Karpas-422 (cell line): ENCODE results near the gene ATF2. TPM values are rescaled to one million over a fixed set of nuclear protein-coding genes. Genes with fewer than 3 reads are reported as not detected.
A peak's percentile ranks its signal among the peaks of the same experiment; 100 is the strongest.
"Not testable (repeated sequence)": the region's sequence is repeated elsewhere in the genome, so short reads cannot be mapped to it uniquely, and the experiment has no call there.

Experiments
- DNase-seq: peaks from one replicate; pipeline ENCODE4 v3.0.0-alpha.2; 2015
- H2AFZ ChIP-seq: fragments of 200-600 bp; sonication (generic); 2 replicates; pipeline ENCODE4 v1.6.1; 2014; ENCODE audit warnings: antibody characterized with exemption, low read length, mixed read lengths
- H3K27ac ChIP-seq: fragments of 200-600 bp; sonication (generic); 2 replicates; pipeline ENCODE4 v1.5.1; 2014; ENCODE audit warnings: mild to moderate bottlenecking, low read length, moderate library complexity
- H3K27me3 ChIP-seq: fragments of 200-600 bp; sonication (generic); 2 replicates; pipeline ENCODE4 v1.6.1; 2014; ENCODE audit warnings: low read length, mixed read lengths
- H3K36me3 ChIP-seq: fragments of 200-600 bp; sonication (generic); 2 replicates; pipeline ENCODE4 v1.6.1; 2014; ENCODE audit warnings: low read length, mixed read lengths; ENCODE audit not compliant: insufficient read depth
- H3K4me1 ChIP-seq: fragments of 200-600 bp; sonication (generic); 2 replicates; pipeline ENCODE4 v1.6.1; 2014; ENCODE audit warnings: mild to moderate bottlenecking, low read length, mixed read lengths
- H3K4me2 ChIP-seq: fragments of 200-600 bp; sonication (generic); 2 replicates; pipeline ENCODE4 v1.6.1; 2014; ENCODE audit warnings: low read length, low read depth, mild to moderate bottlenecking; ENCODE audit not compliant: poor library complexity, severe bottlenecking
- H3K4me3 ChIP-seq: fragments of 200-600 bp; sonication (generic); 2 replicates; pipeline ENCODE4 v1.5.1; 2014; ENCODE audit warnings: mild to moderate bottlenecking, antibody characterized with exemption, low read length, mixed read lengths
- H3K79me2 ChIP-seq: fragments of 200-600 bp; sonication (generic); 2 replicates; pipeline ENCODE4 v1.6.1; 2014; ENCODE audit warnings: mild to moderate bottlenecking, low read length, mixed read lengths
- H3K9ac ChIP-seq: fragments of 200-600 bp; sonication (generic); 2 replicates; pipeline ENCODE4 v1.6.0; 2014; ENCODE audit warnings: low read length
- H3K9me2 ChIP-seq: fragments of 200-600 bp; sonication (generic), shearing (Covaris generic); replicated peaks from 2 replicates; pipeline ENCODE4 v1.6.0; 2014; ENCODE audit warnings: mild to moderate bottlenecking, low read length, moderate library complexity; ENCODE audit not compliant: insufficient read depth
- H3K9me3 ChIP-seq: fragments of 300-700, 200-600 bp; sonication (generic); 2 replicates; pipeline ENCODE4 v1.6.1; 2014; ENCODE audit warnings: low read length, mixed read lengths
- H4K20me1 ChIP-seq: fragments of 200-600 bp; sonication (generic); 2 replicates; pipeline ENCODE4 v1.6.1; 2014; ENCODE audit warnings: mild to moderate bottlenecking, antibody characterized with exemption, low read length, low read depth; ENCODE audit not compliant: insufficient read depth
- total RNA-seq: library from RNA; depleted of rRNA; stranded (reverse); fragments of >200 nt; shearing (Covaris generic); gene quantifications from 2 replicates; pipeline ENCODE4 v1.2.3, GENCODE V29; 2014; ENCODE audit warnings: low replicate concordance

The ATF2 gene
- total RNA-seq, 1 experiment from 2014 or later: 83.4 TPM

DNA sequence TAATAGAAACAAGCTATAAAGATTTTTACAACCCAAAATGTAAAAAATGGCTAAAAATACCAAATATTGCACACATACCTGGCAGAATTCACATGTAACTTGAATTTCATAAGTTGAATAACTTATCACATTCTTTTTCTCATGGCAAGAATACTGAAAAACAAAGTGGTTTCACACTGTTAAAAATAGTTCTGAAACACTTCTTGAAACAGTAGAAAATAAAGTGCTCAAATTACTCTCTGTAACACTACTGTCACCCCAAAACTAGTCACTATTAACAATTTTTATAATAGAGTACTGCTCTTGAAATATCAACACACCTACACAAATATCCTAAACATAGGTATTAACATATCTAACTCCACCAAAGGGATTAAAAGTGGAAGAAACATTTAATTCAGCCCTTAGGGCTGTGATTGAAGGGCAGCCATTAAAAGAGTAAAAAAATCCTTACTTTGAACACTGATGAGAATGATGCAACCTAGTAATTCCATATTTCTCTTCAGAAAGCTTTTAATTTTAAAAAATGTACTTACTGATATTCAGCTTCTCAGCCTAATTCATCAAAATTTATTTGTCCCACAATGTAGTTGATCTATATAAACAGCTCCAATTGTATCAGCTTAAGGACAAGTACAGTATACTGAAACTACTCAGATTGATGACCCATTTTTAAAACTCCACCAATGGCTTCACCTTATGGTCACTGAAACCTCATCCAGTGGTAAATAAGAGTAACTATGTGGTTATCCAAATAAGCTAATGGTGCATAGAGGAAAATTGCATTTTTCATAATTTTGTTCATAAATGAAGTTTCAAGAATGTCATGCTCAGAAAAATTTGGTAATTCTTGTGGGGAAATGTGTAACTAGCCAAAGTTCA is 31.4 kb downstream of the ATF2 start:
- Histone ChIP-seq H3K9me2 (no peaks in the 10 kb centered on the region), H3K9me3 (no peaks in the 10 kb centered on the region), H3K4me2 (no peak overlapping the region), H3K4me1 (peaks cover 25% of the 10 kb centered on the region), H3K36me3 (peaks cover 40% of the 10 kb centered on the region), H2AFZ (no peak overlapping the region), H3K27me3 (no peaks in the 10 kb centered on the region), H4K20me1 (no peaks in the 10 kb centered on the region), H3K79me2 (peaks cover 92% of the 10 kb centered on the region), H3K4me3 (no peak overlapping the region), H3K9ac (no peak overlapping the region), H3K27ac (peak overlapping the region; percentile 14; the same call in 1 of the 2 replicates)
- DNase-seq: no peak

DNA sequence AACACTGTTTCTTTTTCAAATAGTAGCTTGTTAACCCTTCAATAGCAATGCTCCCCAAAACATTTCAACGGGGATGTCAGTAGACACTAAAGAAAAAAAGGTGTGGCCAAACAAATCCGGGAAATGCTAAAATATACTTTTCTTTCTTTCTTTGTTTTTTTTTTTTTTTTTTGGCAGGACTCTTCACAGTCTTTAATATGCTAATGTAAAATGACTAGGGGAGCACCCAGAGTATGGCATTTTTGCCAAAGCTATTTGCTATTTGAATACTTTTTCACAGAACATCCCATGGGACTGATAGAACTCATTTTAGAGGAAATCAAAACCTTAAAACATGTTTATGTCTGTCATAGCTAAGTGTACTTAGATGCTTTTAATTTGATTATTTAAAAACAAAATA is 32.1 kb downstream of the ATF2 start:
- Histone ChIP-seq H3K79me2 (peaks cover 92% of the 10 kb centered on the region), H2AFZ (no peak overlapping the region), H3K27ac (no peak overlapping the region), H3K9me2 (no peaks in the 10 kb centered on the region), H3K4me1 (peaks cover 25% of the 10 kb centered on the region), H4K20me1 (no peaks in the 10 kb centered on the region), H3K9me3 (no peaks in the 10 kb centered on the region), H3K4me2 (no peak overlapping the region), H3K4me3 (no peak overlapping the region), H3K27me3 (no peaks in the 10 kb centered on the region), H3K9ac (no peak overlapping the region), H3K36me3 (peaks cover 43% of the 10 kb centered on the region)
- no peak for DNase-seq

DNA sequence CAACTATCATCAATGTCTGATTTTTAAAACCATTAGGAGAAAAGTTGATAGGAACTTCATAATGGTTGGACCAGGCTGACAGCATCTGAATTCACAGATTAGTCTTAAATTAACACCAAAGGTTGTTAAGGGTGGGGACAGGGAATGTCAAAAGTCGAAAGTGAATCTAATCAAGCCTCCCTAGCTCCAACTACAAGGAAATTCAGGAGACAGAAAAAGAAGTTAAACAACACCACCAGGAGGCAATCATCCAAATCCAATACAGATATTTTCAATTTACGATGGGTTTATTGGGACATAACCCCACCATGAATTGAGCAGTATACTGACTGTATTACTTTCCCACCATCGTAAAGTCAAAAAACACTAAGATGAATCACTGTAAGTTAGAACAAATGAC is 32.8 kb downstream of the ATF2 start:
- peaks cover 25% of the 10 kb centered on the region for H3K4me1 ChIP-seq
- H3K9ac ChIP-seq: no peak overlapping the region
- no peaks in the 10 kb centered on the region for H3K27me3 ChIP-seq
- H3K36me3 ChIP-seq: peaks cover 49% of the 10 kb centered on the region
- H3K79me2 ChIP-seq: peaks cover 93% of the 10 kb centered on the region
- no peak for DNase-seq
- no peak overlapping the region for H2AFZ ChIP-seq
- no peaks in the 10 kb centered on the region for H3K9me2 ChIP-seq
- no peaks in the 10 kb centered on the region for H3K9me3 ChIP-seq
- no peak overlapping the region for H3K4me2 ChIP-seq
- H3K4me3 ChIP-seq: no peak overlapping the region
- H3K27ac ChIP-seq: no peak overlapping the region
- H4K20me1 ChIP-seq: no peaks in the 10 kb centered on the region

DNA sequence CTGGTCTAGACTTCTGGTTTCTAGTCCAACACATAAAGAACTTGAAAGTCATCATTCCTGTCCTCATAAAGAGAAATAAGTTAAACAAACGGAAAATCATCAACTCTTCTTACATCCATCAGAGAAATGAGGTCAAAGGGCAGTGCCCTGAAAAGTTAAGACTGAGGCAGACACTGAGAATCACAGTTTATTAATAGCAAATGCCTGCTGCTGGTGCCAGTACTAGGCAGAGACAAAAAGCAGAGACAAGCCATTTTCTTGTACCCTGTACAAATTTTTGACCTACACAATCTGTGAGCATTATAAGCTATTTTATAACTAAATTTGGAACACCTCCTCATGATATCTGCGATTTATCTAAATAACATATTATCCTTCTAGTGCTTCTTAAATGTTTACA is 36.8 kb downstream of the ATF2 start:
- Histone ChIP-seq H3K36me3 (peaks cover 56% of the 10 kb centered on the region), H3K9me2 (no peaks in the 10 kb centered on the region), H3K4me1 (0 out of 2 replicates have a peak, but pooled peaks cover 2% of the 10 kb centered on the region), H3K4me3 (no peak overlapping the region), H3K27ac (no peak overlapping the region), H3K9me3 (no peaks in the 10 kb centered on the region), H3K4me2 (no peak overlapping the region), H2AFZ (no peak overlapping the region), H3K79me2 (peaks cover 87% of the 10 kb centered on the region), H3K27me3 (no peaks in the 10 kb centered on the region), H4K20me1 (no peaks in the 10 kb centered on the region), H3K9ac (no peak overlapping the region)
- no peak for DNase-seq

DNA sequence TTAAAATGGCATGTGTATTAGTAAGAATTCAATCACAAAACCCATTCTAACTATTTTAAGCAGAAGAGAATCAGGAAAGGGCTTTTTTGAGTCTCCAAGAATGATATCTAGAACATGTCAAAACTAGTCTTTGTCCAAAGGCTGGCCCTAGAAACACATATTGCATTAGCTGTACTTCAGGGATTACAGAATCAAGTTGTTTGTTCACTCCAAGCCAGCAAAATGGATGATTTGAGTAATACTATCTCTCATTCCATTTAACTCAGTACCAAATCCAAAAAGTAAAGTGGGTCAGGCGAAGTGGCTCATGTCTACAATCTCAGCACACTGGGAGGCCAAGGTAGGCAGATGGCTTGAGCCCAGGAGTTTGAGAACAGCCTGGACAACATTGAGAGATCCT is 41.3 kb downstream of the ATF2 start:
- H4K20me1 ChIP-seq: no peaks in the 10 kb centered on the region
- H3K9me2 ChIP-seq: no peaks in the 10 kb centered on the region
- H3K27ac ChIP-seq: no peak overlapping the region
- H3K4me1 ChIP-seq: no peaks in the 10 kb centered on the region
- H2AFZ ChIP-seq: no peak overlapping the region
- H3K4me3 ChIP-seq: no peak overlapping the region
- H3K9me3 ChIP-seq: no peaks in the 10 kb centered on the region
- no peak overlapping the region for H3K9ac ChIP-seq
- H3K4me2 ChIP-seq: no peak overlapping the region
- H3K36me3 ChIP-seq: peaks cover 59% of the 10 kb centered on the region
- DNase-seq: no peak
- H3K79me2 ChIP-seq: peaks cover 91% of the 10 kb centered on the region
- no peaks in the 10 kb centered on the region for H3K27me3 ChIP-seq

DNA sequence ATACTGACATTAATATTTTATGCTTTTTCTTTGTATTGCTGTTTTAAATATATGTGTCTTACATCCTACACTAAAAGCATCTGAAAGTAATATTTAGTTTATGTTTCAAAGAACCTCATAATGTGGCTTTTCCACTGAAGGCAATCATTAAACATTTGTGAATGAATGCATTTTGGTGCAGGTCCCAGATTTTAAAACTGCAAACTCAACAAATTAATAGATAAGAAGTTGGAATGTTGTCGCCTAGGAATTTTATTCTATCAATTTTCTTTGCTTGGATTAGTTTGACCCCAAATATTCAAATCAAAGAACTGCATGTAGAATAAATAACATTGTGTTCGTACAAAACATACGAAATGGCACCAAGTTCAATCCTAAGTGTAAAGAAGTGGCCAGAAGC is 44.7 kb downstream of the ATF2 start:
- Histone ChIP-seq H4K20me1 (no peaks in the 10 kb centered on the region), H3K4me3 (no peak overlapping the region), H2AFZ (no peak overlapping the region), H3K4me2 (no peak overlapping the region), H3K9me3 (no peaks in the 10 kb centered on the region), H3K4me1 (peaks cover 19% of the 10 kb centered on the region), H3K27ac (no peak overlapping the region), H3K9ac (no peak overlapping the region), H3K27me3 (no peaks in the 10 kb centered on the region), H3K9me2 (no peaks in the 10 kb centered on the region), H3K36me3 (peaks cover 43% of the 10 kb centered on the region), H3K79me2 (peaks cover 89% of the 10 kb centered on the region)
- no peak for DNase-seq

DNA sequence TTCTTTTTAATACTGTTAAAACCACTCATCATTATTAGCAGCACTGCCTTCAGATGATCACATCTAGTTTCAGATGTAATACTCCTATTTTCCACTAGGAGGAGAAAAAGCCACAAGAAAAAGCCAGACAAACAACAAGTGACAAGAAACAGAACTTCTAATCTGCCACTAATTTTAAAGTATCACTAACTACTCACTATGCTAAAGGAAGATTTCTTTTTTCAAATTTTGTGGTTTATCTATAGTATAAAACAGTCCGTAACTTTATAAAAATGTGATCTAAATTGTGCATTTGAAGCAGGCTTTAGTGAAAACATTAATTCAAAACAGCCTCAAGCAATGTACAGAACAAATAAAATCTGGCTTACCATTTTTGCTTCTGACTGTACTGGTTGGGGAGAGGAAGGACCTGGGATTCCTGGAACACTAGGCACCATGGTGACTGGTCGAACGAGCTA is 56.8 kb downstream of the ATF2 start:
- H3K27ac ChIP-seq: no peak overlapping the region
- H3K4me2 ChIP-seq: no peak overlapping the region
- no peak overlapping the region for H2AFZ ChIP-seq
- H3K9me3 ChIP-seq: no peaks in the 10 kb centered on the region
- no peaks in the 10 kb centered on the region for H4K20me1 ChIP-seq
- H3K27me3 ChIP-seq: no peaks in the 10 kb centered on the region
- no peak overlapping the region for H3K4me3 ChIP-seq
- H3K9ac ChIP-seq: no peak overlapping the region
- H3K79me2 ChIP-seq: peaks cover 7% of the 10 kb centered on the region
- H3K9me2 ChIP-seq: no peaks in the 10 kb centered on the region
- no peaks in the 10 kb centered on the region for H3K4me1 ChIP-seq
- DNase-seq: peak; percentile 84
- H3K36me3 ChIP-seq: peaks cover 50% of the 10 kb centered on the region

DNA sequence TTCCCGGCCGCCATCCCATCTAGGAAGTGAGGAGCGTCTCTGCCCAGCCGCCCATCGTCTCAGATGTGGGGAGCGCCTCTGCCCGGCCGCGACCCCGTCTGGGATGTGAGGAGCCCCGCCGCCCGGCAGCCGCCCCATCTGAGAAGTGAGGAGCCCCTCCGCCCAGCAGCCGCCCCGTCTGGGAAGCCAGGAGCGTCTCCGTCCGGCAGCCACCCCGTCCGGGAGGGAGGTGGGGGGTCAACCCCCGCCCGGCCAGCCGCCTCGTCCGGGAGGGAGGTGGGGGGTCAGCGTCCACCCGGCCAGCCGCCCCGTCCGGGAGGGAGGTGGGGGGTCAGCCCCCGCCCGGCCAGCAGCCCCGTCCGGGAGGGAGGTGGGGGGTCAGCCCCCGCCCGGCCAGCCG is 59.9 kb downstream of the ATF2 start:
- H3K27me3 ChIP-seq, H2AFZ ChIP-seq, H3K4me1 ChIP-seq, H3K4me2 ChIP-seq, H3K9me3 ChIP-seq, H4K20me1 ChIP-seq, H3K9ac ChIP-seq, H3K4me3 ChIP-seq, H3K27ac ChIP-seq, DNase-seq, H3K9me2 ChIP-seq: not testable (repeated sequence)
- H3K79me2 ChIP-seq: peaks cover 14% of the 10 kb centered on the region
- H3K36me3 ChIP-seq: peaks cover 43% of the 10 kb centered on the region
